HG02610 (cell line): ENCODE data around the gene TCAIM.
"Not testable (repeated sequence)": the region's sequence is repeated elsewhere in the genome, so short reads cannot be mapped to it uniquely, and the experiment has no call there.

Experiments used
- ATAC-seq: cut with Tn5 transposase; IDR thresholded peaks from one replicate; pipeline ENCODE4 v1.9.1; 2021; ENCODE audit warnings: mild to moderate bottlenecking, moderate library complexity; ENCODE audit not compliant: unreplicated experiment

Gene TCAIM

GRCh38 chr3:44343421-44343820, 4.9 kb downstream of the TCAIM start:
- ATAC-seq: no peak

- ATAC-seq: not testable (repeated sequence)
Measured at GRCh38 chr3:44346590-44346989, 8.0 kb downstream of the TCAIM start.

DNA sequence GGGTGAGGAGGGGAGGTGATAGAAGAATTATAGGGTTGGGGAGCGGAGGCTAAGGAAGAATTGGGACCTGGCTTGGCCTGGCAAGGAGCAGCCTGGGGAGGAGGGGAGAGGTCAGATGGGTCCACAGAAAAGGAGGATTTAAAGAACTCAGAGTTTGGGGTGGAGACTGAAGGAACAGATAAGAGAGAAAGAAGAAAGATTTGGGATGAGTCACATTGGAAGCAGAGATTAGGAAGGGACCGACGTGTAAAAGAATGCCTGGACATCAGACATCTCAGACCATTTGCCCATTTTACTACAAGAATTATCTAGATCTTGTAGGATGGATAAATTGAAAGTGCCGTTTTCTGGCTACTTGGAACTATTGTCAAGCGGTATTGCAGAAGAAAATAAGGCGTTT, 10.4 kb downstream of the TCAIM start:
- ATAC-seq: no peak

DNA sequence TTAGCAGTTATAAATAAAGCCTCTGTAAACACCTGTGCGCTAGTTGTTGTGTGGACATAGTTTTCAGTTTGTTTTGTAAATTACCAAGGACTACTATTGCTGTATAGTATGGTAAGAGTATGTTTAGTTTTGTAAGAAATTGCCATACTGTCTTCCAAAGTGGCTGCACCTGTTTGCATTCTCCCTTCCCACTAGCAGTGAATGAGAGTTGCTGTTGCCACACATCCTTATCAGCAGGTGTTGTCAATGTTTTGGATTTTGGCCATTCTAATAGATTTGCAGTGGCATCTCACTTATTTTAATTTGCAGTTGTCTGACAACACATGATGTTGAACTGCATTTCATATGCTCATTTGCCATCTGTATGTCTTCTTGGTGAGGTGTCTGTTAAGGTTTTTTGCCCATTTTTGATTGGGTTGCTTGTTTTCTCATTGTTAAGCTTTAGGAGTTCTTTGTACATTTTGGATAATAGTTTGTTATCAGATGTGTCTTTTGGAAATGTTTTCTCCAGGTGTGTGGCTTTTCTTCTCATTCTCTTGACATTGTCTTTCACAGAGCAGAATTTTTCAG, 14.9 kb downstream of the TCAIM start:
- ATAC-seq: no peak

GRCh38 chr3:44355362-44356033, 16.9 kb downstream of the TCAIM start:
- ATAC-seq: no peak

DNA sequence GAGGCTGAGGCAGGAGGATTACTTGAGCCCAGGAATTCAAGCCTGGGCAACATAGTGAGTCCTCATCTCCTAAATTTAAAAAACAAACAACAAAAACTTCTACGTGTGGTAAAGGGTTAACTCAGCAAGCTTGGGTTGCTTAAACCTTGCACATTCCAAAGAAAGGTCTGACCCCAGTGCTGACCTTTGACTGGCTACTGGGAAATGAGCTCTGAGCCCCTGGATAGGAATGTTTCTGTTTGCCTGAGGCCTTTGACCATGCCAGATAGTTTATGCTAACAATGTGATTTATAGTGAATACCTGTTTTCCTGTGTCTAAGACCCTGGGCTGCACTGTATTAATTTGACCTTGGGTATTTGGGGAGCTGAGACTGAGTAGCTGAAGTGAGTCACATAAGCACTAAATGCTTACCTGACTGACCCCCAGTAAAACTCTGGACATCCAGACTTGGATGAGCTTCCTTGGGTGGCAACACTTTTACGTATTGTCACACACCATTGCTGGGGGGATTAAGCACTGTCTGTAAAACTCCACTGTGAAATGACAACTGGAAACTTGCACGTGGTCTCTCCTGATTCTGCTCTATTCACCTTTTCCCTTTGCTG, 20.7 kb downstream of the TCAIM start:
- ATAC-seq: no peak

DNA sequence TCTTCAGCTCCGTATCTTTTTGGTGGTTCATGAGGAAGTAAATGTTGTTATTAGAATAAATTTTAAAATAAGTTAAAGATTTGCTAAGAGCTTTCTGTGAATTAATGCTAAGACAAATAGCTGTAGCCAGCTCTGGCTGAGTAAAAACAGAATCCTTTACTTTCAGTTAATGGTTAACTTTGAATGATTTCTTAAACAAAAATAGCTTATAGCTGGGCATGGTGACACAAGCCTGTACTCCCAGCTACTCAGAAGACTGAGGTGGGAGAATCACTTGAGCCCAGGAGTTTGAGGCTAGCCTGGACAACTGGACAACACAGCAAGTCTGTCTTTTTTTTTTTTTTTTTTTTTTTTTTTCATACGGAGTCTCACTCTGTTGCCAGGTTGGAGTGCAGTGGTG, 25.0 kb downstream of the TCAIM start:
- ATAC-seq: no peak

DNA sequence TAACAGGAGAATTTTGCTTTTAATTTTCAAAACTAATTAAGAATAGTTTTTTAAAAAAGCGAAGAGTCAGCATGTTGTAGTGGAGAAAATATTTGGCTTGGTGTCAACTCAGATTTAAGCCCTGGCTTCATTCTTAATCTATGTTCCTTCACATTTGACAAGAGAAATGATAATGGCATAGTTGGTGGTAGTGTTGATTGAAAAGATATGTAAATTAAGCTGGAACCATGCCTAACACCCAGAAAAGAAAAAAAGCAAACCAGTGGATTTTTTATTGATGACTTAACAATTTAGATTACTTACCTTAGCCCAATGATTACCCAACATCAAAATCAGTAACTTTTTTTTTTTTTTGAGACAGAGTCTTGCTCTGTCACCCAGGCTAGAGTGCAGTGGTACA, 27.4 kb downstream of the TCAIM start:
- ATAC-seq: no peak

GRCh38 chr3:44375450-44375849, 36.9 kb downstream of the TCAIM start:
- no peak for ATAC-seq

DNA sequence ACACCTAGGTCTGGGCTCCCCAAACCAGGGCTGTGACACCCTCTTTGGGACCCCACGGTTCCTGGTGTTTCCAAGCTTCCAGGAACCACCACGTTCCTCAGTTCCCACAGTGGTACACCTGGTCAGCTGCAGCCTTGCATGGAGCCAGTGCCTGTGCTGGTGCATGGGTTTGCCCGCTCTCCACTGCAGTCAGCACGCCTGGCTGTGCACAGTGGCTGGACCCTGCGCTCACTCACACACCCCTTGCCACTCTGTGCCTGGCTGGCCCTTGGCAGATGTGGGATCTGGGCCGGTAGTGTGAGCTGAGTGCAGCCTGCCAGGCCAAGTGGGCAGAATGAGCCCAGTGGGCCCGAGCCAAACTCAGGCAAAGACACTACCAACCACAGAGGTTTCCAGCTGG, 48.8 kb downstream of the TCAIM start:
- no peak for ATAC-seq

DNA sequence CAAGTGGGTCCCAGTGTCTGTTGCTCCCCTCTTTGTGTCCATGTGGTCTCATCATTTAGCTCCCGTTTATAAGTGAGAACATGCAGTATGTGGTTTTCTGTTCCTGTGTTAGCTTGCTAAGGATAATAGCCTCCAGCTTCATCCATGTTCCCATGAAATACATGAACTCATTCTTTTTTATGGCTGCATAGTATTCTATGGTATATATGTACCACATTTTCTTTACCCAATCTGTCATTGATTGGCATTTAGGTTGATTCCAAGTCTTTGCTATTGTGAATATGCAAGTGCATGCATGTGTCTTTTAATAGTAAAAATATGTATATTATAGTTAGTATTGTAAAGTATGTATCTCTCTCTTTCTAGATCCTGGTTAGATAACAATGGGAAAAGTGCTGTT, 53.9 kb downstream of the TCAIM start:
- ATAC-seq: no peak

GRCh38 chr3:44395714-44396113, 57.1 kb downstream of the TCAIM start:
- no peak for ATAC-seq

- no peak for ATAC-seq
Measured at GRCh38 chr3:44396200-44397171, 57.9 kb downstream of the TCAIM start.

GRCh38 chr3:44398271-44398670, 59.7 kb downstream of the TCAIM start:
- ATAC-seq: not testable (repeated sequence)

GRCh38 chr3:44398853-44399252, 60.3 kb downstream of the TCAIM start:
- ATAC-seq: no peak

GRCh38 chr3:44400771-44401170, 62.2 kb downstream of the TCAIM start:
- no peak for ATAC-seq

DNA sequence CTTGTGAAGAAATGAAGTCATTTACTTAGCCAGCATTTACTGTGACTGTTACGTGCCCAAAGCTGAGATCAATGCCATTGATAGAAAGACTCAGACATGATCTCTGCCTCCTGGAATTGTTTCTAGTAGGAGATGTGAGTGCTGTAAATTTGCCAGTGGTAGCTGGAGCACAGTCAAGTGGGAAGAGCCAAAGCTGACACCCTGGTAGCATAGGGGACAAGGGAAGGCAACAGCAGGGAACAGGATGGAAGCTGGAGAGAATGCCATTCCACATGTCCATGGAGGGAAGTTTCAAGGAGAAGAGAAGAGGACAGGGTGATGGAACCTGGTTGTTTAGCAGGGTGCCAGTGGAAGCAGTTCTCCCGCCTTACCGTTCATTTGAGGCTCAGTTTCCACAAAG, 64.0 kb downstream of the TCAIM start:
- no peak for ATAC-seq

DNA sequence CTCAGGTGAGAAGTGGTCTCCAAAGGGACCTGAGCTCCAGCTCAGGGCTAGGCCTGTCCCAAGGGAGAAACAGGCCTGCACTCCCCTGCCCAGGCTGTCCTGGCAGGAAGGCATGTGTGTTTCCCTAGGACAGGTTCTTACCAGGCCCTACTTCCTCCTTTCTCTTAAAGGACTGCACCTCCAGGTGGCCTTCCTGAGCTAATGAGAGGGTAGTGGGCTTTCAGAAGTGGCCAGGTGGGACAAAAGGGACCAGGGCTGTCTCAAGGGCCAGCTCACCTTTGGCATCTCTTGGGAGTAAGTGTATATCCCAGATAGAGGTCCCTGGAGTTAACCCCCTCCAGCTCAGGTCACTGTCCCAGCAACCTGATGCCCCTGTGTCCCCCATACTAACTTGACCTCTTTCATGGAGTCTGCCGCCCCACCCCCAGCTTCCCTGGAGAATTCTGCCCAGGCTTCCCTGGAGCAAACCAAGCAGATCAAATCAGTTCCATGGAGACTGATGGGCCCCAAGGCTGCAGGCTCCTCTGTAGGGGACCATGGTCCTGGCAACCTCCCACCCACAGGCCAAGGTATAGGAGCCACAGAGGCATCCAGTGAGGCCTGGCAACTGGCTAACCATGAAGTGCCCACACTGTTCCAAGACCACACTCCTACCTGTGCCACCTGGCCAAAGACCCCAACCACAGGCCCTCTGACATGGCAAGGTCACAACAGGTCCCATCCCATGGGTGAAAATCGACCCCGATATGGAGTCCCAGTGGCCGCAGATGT, 71.3 kb downstream of the TCAIM start:
- no peak for ATAC-seq

- ATAC-seq: no peak
Measured at GRCh38 chr3:44411031-44411645, 72.6 kb downstream of the TCAIM start.

DNA sequence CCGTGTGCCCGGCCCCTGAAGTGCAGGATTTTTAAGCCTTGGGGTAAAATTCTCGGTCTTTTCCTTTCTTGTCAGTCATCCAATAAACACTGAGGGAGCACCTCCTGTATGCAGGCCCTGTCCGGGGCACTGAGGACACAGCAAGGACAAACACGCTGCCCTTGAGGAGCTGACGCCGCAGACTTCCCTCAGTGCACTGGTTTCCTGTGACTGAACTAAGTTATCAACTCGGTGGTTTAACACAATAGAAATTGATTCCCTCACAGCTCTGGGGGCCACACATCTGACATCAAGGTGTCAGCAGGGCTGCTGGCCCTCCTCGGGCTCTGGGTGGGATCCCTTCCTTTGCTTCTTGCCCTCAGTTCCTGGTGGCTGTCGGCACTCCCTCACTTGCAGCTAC, 73.8 kb downstream of the TCAIM start:
- ATAC-seq: no peak
